CD4-positive, alpha-beta T cell treated with Interleukin-2 at 100 ng/mL for 4 hours (primary cell): ENCODE results near the gene C3orf52.

Experiments
- DNase-seq: peaks from one replicate; pipeline ENCODE4 v3.0.0-alpha.2; 2020; ENCODE audit warnings: low spot score

Gene C3orf52

GRCh38 chr3:112136959-112137693 lies 50.9 kb downstream of the C3orf52 start:
- peak; percentile 68 for DNase-seq

- DNase-seq, result no peak
Observed at GRCh38 chr3:112137781-112138180, 51.6 kb downstream of the C3orf52 start.

- DNase-seq, result no peak
Observed at GRCh38 chr3:112138219-112138969, 52.2 kb downstream of the C3orf52 start.

GRCh38 chr3:112140584-112140983 lies 54.4 kb downstream of the C3orf52 start:
- DNase-seq, result no peak

- DNase-seq, result no peak
Observed at GRCh38 chr3:112141293-112141692, 55.1 kb downstream of the C3orf52 start.

GRCh38 chr3:112143251-112143650 lies 57.1 kb downstream of the C3orf52 start:
- peak; percentile 48 for DNase-seq

- no peak for DNase-seq
Observed at GRCh38 chr3:112143689-112144088, 57.5 kb downstream of the C3orf52 start.

- DNase-seq, result no peak
Observed at GRCh38 chr3:112149136-112149535, 62.9 kb downstream of the C3orf52 start.

GRCh38 chr3:112167758-112168157 lies 81.6 kb downstream of the C3orf52 start:
- no peak for DNase-seq
